Activated CD8-positive, alpha-beta memory T cell treated with anti-CD3 and anti-CD28 coated beads, Interleukin-2, amount 50 U/mL, for 1 hour (primary cell): ENCODE data around the gene DNAH14.
"Not testable (repeated sequence)": the region's sequence is repeated elsewhere in the genome, so short reads cannot be mapped to it uniquely, and the experiment has no call there.

ENCODE experiments used
- DNase-seq: peaks from one replicate; pipeline ENCODE4 v3.0.0-alpha.2; 2020; ENCODE audit errors: extremely low read depth

DNAH14 gene

GRCh38 chr1:225253784-225254183 lies 324.3 kb downstream of the DNAH14 start:
- no peak for DNase-seq

- no peak for DNase-seq
Observed at GRCh38 chr1:225254676-225255075, 325.2 kb downstream of the DNAH14 start.

DNA sequence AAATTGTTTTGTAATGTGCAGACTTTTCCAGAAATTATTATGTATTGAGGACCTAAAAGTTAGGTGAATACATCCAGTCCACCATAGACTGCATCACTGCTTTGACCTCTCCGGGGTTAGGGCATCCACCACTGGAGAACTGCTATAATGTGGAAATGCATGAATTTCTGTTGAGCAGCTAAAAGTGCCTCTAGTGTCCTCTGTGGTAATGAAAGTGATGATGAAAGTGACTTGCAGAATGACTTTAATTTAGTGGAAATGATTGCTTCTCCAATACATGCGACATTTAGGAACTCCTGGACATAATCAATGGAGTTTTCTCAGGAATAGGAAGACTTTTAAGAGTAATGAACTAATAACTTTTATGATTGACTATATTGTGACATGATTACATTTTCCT lies 327.6 kb downstream of the DNAH14 start:
- DNase-seq = no peak

DNA sequence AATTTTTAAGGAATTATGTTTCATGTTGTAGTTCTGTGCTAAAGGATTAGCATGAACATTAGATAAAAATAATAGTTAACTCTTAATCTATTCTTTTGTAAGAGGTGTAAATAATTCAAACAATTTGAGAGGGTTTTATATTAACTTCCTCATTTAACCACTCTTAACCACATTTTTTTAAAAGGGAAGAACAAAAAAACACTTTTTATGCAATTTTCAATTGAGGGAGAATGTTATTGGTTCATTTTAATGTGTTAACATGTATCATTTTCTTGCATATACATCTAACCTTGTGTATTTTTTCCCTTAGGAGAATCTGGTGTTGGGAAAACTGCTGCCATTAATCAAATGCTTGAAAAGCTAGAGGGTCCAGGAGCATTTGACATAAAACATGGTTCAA lies 329.3 kb downstream of the DNAH14 start:
- no peak for DNase-seq

DNA sequence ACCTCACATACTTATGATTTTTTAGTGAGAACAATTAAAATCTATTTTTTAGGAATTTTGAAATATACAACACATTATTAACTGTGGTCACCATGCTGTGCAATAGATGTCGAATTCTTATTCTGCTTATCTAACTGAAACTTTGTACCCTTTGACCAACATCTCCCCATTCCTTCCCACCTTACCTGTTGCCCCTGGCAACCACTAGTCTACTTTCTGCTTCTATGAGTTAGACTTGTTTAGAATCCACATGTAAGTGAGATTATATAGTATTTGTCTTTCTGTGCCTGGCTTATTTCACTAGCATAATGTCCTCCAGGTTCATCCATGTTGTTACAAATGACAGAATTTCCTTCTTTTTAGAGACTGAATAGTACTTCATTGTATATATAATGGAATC lies 330.1 kb downstream of the DNAH14 start:
- no peak for DNase-seq

GRCh38 chr1:225260319-225260718 lies 330.8 kb downstream of the DNAH14 start:
- no peak for DNase-seq

DNA sequence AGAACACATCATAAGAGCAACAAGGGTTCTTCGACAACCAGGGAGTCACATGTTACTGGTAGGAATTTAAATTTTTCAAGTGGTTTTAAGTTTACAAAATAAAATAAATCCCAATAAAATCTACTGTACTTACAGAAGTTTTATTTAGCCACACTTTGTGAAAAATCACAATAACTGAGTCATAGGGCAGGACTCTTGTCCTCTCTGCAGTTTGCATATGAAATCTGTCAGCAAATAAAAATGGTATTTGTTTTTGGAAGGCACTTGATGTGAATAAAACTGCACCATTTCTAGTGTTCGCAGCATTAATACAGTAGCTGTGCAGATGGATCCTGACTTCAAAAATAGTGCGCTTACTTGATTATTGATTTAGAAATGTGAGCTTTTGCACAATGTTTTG lies 348.0 kb downstream of the DNAH14 start:
- no peak for DNase-seq

DNA sequence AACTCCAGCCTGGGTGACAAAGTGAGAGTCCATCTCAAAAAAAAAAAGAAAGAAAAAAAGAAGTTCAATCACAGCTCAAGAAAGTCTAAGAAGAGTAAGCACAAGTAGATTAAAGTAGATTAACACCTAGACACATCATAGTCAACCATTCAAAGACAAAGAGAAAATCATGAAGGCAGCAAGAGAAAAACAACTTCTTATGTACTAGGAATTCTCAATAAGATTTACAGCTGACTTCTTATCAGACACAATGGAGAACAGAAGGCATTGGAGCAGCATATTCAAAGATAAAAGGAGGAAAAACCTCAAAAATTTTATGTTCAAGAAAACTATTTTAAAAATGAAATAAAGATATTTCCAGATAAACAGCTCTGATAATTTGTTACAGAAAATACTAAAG lies 351.1 kb downstream of the DNAH14 start:
- no peak for DNase-seq

DNA sequence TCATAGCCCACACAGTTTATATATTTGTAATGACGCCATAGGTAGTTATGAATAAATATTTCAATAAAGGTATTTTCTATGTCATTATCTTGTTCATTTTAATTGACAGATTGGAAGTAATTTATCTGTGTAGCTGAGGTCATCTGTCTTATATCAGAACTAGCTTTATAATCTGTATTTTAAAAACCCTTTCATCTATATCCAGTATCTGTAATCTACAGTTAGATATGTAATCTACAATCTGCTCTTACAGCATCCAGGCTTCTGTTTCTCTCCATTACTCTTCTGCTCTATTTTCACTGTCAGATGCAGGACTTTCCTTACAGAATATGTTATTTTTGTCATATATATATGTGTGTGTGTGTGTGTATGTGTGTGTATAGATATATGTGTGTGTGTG lies 360.8 kb downstream of the DNAH14 start:
- DNase-seq = no peak

DNA sequence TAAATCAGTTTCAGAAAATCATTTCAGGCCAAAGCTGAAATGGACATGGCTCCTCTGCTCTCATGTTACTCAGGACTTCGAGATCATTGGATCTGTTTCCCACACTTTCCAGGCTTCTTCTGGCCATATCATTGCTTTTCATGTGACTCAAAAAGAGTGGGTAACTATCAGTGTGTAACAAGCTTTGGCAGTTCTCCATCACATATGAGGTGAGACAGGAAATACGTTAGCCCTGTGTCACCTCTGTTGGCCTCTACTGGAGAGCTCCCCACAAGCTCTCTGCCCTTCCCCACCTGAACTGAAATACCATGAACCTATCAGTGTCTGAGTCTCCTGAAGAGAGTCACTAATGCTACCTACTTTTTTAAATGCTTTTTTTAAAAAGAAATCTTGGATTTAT lies 370.1 kb downstream of the DNAH14 start:
- DNase-seq = no peak

DNA sequence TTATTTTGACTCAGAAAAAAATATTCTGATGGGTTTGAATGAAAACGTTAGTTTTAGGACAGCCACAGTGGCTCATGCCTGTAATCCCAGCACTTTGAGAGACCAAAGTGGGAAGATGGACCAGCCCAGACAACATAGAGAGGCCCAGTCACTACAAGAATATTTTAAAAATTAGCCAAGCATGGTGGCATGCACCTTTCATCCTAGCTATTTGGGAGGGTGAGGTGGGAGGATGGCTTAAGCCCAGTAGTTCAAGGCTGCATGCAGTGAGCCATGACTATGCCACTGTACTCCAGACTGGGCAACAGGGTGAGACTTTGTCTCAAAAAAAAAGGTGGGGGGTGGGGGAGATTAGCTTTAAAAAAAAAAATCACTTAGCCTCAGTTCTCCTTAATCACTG lies 370.9 kb downstream of the DNAH14 start:
- DNase-seq = no peak

DNA sequence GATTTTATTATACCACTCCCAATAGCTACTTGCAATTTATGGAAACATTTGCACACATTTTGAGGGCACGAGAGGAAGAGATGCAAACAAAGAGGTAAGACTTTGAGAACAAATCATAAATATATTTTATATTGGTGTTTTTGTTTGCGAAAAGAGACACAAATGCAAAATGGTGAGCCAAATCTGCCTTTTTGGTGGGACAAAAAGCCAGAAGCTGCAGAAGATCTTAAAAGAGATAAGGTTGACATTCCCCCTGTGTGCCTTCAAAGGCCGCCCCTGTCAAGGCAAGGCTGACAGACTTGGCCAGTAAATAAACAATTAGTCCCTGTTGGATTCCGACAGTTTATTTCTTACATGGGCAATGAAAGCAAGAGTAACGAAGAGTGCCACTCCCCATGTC lies 375.5 kb downstream of the DNAH14 start:
- DNase-seq = no peak

GRCh38 chr1:225310544-225310943 lies 381.1 kb downstream of the DNAH14 start:
- not testable (repeated sequence) for DNase-seq

DNA sequence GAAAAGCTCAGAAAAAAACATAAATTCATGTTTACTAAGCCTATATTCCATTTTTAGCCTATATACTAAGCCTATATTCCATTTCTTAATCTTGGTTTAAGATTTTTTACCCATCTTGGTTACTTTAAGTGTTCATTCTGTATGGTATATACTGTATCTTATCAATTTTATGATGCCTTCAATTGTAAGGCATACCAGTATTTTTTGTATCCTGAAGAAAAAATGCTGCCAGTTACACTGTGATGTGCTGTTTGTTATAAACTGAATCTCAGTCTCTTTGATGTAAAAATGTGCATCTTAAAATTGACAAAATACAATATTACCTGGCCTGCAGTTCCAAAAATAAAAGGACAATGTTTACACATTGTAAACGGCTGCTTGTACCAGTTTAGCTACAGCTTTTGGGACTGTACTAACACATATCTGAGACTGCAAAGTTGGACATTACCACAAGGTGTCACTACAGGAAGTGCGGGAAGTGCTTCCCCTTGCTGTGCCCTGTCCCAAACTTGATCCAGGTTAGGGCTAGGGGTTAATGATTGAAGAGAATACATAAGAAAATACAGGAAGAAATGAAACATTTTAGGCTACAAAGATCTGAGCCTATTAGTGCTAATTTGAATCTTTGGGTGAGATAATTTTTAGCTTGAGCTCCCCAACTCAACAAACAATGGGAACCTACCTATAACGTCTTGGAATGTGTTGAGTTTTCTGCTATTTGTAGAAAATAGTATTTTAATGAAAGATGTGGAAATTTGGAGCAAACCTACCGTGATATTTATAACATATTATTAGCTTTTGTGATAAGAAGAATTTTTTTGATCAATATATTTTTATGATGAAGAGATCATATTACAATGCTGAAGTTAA lies 389.5 kb downstream of the DNAH14 start:
- DNase-seq = no peak

DNA sequence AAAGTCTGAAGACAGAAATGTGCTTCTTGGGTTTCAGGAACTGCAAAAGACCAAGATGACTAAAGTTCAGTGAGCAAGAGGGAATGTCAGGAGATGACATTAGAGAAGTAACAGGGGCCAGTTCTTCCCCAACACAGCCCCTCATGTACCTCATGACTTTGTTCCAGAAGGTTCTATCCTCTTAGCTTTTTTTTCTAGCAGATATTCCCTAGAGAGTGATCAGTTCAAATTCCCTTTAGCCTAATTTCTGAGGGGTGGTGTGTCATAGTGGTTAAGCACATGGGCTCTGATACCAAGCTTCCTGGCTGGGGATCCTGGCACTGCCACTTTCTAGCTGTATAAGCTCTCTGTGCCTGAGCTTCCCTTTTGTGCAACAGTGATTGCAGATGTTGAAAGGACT lies 390.4 kb downstream of the DNAH14 start:
- no peak for DNase-seq

DNA sequence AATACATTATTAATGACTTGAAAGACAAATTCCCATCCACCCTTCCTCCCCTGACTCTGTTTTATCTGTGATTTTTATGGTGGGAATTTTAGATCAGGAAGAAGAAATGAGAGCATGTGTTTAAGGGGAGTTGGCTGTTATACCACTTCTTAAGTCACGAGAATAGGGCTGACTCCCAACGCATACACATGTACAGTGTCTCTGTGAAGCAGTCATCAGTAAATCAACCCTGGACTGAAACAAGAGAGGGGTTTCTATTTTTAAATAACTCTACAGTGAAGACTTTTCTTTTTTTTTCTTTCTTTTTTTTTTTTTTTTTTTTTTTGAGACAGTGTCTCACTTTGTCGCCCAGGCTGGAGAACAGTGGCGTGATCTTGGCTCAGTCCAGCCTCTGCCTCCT lies 392.3 kb downstream of the DNAH14 start:
- no peak for DNase-seq

DNA sequence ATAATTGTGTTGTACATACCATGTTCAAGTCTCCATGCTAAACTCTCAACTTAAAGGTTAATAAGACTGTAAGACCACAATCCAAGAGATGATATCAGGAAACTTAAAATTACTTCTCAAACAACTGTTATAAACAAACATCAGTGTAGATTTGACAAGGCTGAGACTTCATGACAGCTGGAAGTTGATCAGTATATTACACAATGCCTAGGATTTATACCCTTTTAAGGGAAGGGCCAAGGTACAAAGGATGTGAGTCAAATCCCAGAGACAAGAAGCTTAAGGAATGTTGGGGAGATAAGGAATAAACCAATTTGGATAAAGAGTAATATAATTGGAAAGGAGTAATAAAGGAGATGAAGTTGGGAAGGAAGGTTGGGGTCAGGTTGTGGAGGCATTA lies 399.6 kb downstream of the DNAH14 start:
- no peak for DNase-seq

DNA sequence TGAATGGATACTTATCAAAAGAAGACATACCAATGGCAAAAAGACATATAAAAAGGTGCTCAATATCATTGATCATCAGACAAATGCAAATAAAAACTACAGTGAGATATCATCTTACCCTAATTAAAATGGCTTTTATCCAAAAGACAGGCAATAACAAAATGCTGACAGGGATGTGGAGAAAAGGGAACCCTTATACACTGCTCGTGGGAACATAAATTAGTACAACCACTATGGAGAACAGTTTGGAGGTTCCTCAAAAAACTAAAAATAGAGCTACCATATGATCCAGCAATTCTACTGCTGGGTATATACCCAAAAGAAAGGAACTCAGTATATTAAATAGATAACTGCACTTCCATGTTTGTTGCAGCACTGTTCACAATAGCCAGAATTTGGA lies 400.5 kb downstream of the DNAH14 start:
- not testable (repeated sequence) for DNase-seq

- DNase-seq = no peak
Observed at GRCh38 chr1:225332686-225333085, 403.2 kb downstream of the DNAH14 start.

GRCh38 chr1:225335098-225335778 lies 405.8 kb downstream of the DNAH14 start:
- not testable (repeated sequence) for DNase-seq

DNA sequence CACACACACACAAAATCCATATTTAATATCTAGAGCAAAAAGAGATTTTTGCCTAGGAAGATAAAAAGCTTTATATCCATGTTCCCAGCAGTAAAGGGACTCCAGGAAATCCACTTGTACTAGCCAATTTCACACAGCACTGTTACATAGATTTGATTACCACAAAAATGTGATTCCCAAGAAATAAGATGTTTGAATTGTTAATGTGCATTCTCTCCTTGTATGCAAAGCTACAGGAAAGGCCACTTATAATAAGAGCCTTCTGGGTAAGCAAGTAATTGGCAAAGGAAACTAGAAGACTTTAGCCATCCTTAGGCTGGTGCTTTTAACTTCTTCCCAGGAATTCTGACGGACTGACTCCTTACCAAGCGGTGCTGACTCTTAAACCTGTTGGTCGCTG lies 409.1 kb downstream of the DNAH14 start:
- DNase-seq = no peak

- DNase-seq = no peak
Observed at GRCh38 chr1:225341642-225342041, 412.2 kb downstream of the DNAH14 start.

DNA sequence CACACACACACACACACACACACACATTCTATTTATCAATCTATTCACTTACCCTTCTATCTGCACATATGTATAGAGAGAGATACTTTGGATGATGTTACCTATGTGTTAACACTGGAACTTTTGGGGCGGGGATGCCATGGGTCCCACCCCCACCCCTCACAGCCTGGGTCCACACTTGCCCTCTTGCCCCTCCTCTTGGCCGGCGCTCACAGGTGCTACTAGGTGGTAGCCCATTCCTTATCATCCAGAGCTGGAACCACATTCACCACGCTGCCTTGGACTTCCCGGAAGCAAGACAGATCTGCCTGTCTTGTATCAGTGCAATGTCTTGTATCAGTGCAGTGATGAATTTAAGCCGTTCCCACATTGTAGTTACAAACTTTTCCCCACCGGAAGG lies 413.2 kb downstream of the DNAH14 start:
- no peak for DNase-seq
